HG03159 (cell line): ENCODE data around the gene SPATA33.
"Not testable (repeated sequence)": the region's sequence is repeated elsewhere in the genome, so short reads cannot be mapped to it uniquely, and the experiment has no call there.

Experiments
- ATAC-seq: cut with Tn5 transposase; IDR thresholded peaks from one replicate; pipeline ENCODE4 v1.9.1; 2021; ENCODE audit warnings: mild to moderate bottlenecking, moderate library complexity; ENCODE audit not compliant: unreplicated experiment

Gene SPATA33

GRCh38 chr16:89691231-89691985 lies 33.8 kb downstream of the SPATA33 start:
- no peak for ATAC-seq

GRCh38 chr16:89691986-89692569 lies 34.4 kb downstream of the SPATA33 start:
- ATAC-seq = no peak

GRCh38 chr16:89693289-89693731 lies 35.7 kb downstream of the SPATA33 start:
- ATAC-seq = no peak

- no peak for ATAC-seq
These were observed 36.5 kb downstream of the SPATA33 start for GRCh38 chr16:89693931-89694783.

GRCh38 chr16:89694784-89695085 lies 37.1 kb downstream of the SPATA33 start:
- not testable (repeated sequence) for ATAC-seq

- no peak for ATAC-seq
These were observed 37.6 kb downstream of the SPATA33 start for GRCh38 chr16:89695086-89695874.

- ATAC-seq = no peak
These were observed 38.4 kb downstream of the SPATA33 start for GRCh38 chr16:89695875-89696669.

- no peak for ATAC-seq
These were observed 39.1 kb downstream of the SPATA33 start for GRCh38 chr16:89696670-89697128.

GRCh38 chr16:89697161-89697615 lies 39.6 kb downstream of the SPATA33 start:
- no peak for ATAC-seq

GRCh38 chr16:89697616-89698331 lies 40.1 kb downstream of the SPATA33 start:
- no peak for ATAC-seq

- not testable (repeated sequence) for ATAC-seq
These were observed 41.1 kb downstream of the SPATA33 start for GRCh38 chr16:89698717-89699116.

- ATAC-seq = not testable (repeated sequence)
These were observed 42.0 kb downstream of the SPATA33 start for GRCh38 chr16:89699629-89700099.

- ATAC-seq = no peak
These were observed 42.5 kb downstream of the SPATA33 start for GRCh38 chr16:89700100-89700648.

- ATAC-seq = peak; percentile 13
These were observed 43.2 kb downstream of the SPATA33 start for GRCh38 chr16:89700649-89701424.

GRCh38 chr16:89701425-89702406 lies 44.1 kb downstream of the SPATA33 start, which contains the start of gene SPATA2L:
Gene SPATA2L (minus strand): TSS chr16:89701705. CDS start chr16:89701232, 473 bp downstream.
- ATAC-seq = peak; percentile 67

- no peak for ATAC-seq
These were observed 46.6 kb downstream of the SPATA33 start for GRCh38 chr16:89704281-89704680.

GRCh38 chr16:89705006-89705405 lies 47.4 kb downstream of the SPATA33 start:
- no peak for ATAC-seq
